Renal pelvis (tissue), 4 donors: ENCODE results near the gene DNASE1L3. TPM values are rescaled to one million over a fixed set of nuclear protein-coding genes. Genes with fewer than 3 reads are reported as not detected.

Experiments used
- DNase-seq: peaks from one replicate; pipeline ENCODE4 v3.0.0-alpha.2; 2013
- polyA plus RNA-seq, 3 donors: library from polyadenylated mRNA; unstranded; fragments of 120-200 nt; gene quantifications; one replicate each; pipeline ENCODE4 v1.2.1, GENCODE V29; 2013; ENCODE audit not compliant: insufficient read length in 3 of 3

The DNASE1L3 gene
- polyA plus RNA-seq, 3 donors, result 2.7 to 10.4 (median 5.8) TPM

- no peak for DNase-seq
These were observed 49.1 kb downstream of the DNASE1L3 start for GRCh38 chr3:58161435-58162398.

- no peak for DNase-seq
These were observed 50.4 kb downstream of the DNASE1L3 start for GRCh38 chr3:58160399-58160798.

GRCh38 chr3:58158442-58159153, 52.2 kb downstream of the DNASE1L3 start:
- no peak for DNase-seq

GRCh38 chr3:58157700-58158099, 53.1 kb downstream of the DNASE1L3 start:
- DNase-seq, result no peak

GRCh38 chr3:58155838-58156237, 54.9 kb downstream of the DNASE1L3 start:
- no peak for DNase-seq

GRCh38 chr3:58154626-58155449, 55.9 kb downstream of the DNASE1L3 start:
- no peak for DNase-seq

- DNase-seq, result no peak
These were observed 57.4 kb downstream of the DNASE1L3 start for GRCh38 chr3:58153371-58153770.

- no peak for DNase-seq
These were observed 58.4 kb downstream of the DNASE1L3 start for GRCh38 chr3:58152225-58153015.

GRCh38 chr3:58151637-58152036, 59.1 kb downstream of the DNASE1L3 start:
- DNase-seq, result no peak

- no peak for DNase-seq
These were observed 60.0 kb downstream of the DNASE1L3 start for GRCh38 chr3:58150810-58151199.

- no peak for DNase-seq
These were observed 60.5 kb downstream of the DNASE1L3 start for GRCh38 chr3:58150130-58150809.

GRCh38 chr3:58148049-58148448, 62.7 kb downstream of the DNASE1L3 start:
- DNase-seq, result no peak

GRCh38 chr3:58144478-58145325, 66.1 kb downstream of the DNASE1L3 start:
- no peak for DNase-seq

- DNase-seq, result no peak
These were observed 67.2 kb downstream of the DNASE1L3 start for GRCh38 chr3:58143417-58144055.

Other genes starting within 250 kb of the DNASE1L3 start
- 100 to 1,000 TPM; 174 to 181 (median 181) TPM for gene FLNB, start 202.6 kb downstream of the DNASE1L3 start, polyA plus RNA-seq
- gene ABHD6, start 26.8 kb upstream of the DNASE1L3 start, polyA plus RNA-seq, result 10 to 100 TPM; 11.7 to 13.2 (median 12.7) TPM
- 10 to 100 TPM; 17.0 to 23.4 (median 21.2) TPM for gene RPP14, start 95.3 kb upstream of the DNASE1L3 start, polyA plus RNA-seq
- 10 to 100 TPM; 11.7 to 12.4 (median 12.2) TPM for gene HTD2, start 95.5 kb upstream of the DNASE1L3 start, polyA plus RNA-seq
- 10 to 100 TPM; 21.8 to 37.2 (median 32.9) TPM for gene PXK, start 121.9 kb upstream of the DNASE1L3 start, polyA plus RNA-seq
- gene PDHB, start 222.9 kb upstream of the DNASE1L3 start, polyA plus RNA-seq, result 100 to 1,000 TPM; 102 to 124 (median 104) TPM